ENCODE results near the gene RNF32.
"Not testable (repeated sequence)": the region's sequence is repeated elsewhere in the genome, so short reads cannot be mapped to it uniquely, and the experiment has no call there.

Gene RNF32

DNA sequence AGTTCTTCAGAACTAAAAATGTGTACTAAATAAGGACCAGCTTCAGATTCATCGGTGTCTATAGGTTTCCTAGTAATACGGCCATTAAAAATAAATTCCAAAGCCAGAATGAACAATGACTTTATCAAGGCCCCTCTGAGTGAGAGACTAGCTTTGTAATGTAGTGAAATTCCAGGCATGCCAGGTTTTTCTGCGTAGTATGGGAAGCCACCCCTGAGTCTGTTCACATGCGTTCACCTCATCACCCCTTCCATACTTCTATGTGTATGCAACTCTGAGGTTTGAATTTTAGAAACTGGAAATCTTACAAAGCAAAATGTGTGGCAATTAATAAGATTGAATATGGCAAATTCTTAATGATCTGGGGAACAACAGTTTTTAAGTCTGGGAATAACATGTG lies 24.5 kb downstream of the RNF32 start:
- DNase-seq = no peak
- in situ Hi-C loops (cut with HindIII; ENCODE audit: low pct_ligation_motif_present, low pct_unique_long_range_greater_than_20kb, low sequenced_read_pairs) = no loop called here

GRCh38 chr7:156666368-156667109 lies 26.0 kb downstream of the RNF32 start:
- in situ Hi-C loops (cut with HindIII; ENCODE audit: low pct_ligation_motif_present, low pct_unique_long_range_greater_than_20kb, low sequenced_read_pairs) = no loop called here
- DNase-seq = no peak

- in situ Hi-C loops (cut with HindIII; ENCODE audit: low pct_ligation_motif_present, low pct_unique_long_range_greater_than_20kb, low sequenced_read_pairs) = no loop called here
- no peak for DNase-seq
Observed at GRCh38 chr7:156667110-156667426, 26.5 kb downstream of the RNF32 start.

- in situ Hi-C loops (cut with HindIII; ENCODE audit: low pct_ligation_motif_present, low pct_unique_long_range_greater_than_20kb, low sequenced_read_pairs) = no loop called here
- no peak for DNase-seq
Observed at GRCh38 chr7:156668130-156668741, 27.7 kb downstream of the RNF32 start.

GRCh38 chr7:156669035-156669828 lies 28.7 kb downstream of the RNF32 start:
- in situ Hi-C loops (cut with HindIII; ENCODE audit: low pct_ligation_motif_present, low pct_unique_long_range_greater_than_20kb, low sequenced_read_pairs) = no loop called here
- no peak for DNase-seq

GRCh38 chr7:156673454-156673853 lies 32.9 kb downstream of the RNF32 start:
- no peak for DNase-seq
- in situ Hi-C loops (cut with HindIII; ENCODE audit: low pct_ligation_motif_present, low pct_unique_long_range_greater_than_20kb, low sequenced_read_pairs) = no loop called here

GRCh38 chr7:156673902-156674301 lies 33.3 kb downstream of the RNF32 start:
- in situ Hi-C loops (cut with HindIII; ENCODE audit: low pct_ligation_motif_present, low pct_unique_long_range_greater_than_20kb, low sequenced_read_pairs) = no loop called here
- no peak for DNase-seq

DNA sequence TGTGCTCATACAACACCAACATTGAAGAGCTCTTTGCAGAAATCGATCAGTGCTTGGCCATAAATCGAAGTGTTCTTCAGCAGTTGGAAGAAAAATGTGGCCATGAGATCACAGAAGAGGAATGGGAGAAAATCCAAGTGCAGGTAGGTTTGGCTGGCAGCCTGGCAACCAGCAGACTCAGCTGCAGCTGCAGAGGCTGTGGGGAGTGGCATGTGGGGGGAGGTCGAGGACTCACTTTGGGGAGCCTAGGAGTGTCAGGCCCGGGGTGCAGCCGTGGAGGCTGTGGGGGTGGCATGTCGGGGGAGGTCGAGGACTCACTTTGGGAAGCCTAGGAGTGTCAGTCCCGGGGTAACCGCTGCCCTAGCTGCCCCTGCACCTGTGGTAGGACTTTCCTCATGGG lies 35.1 kb downstream of the RNF32 start:
- no peak for DNase-seq
- in situ Hi-C loops (cut with HindIII; ENCODE audit: low pct_ligation_motif_present, low pct_unique_long_range_greater_than_20kb, low sequenced_read_pairs) = no loop called here

- in situ Hi-C loops (cut with HindIII; ENCODE audit: low pct_ligation_motif_present, low pct_unique_long_range_greater_than_20kb, low sequenced_read_pairs) = no loop called here
- DNase-seq = no peak
Observed at GRCh38 chr7:156676263-156676662, 35.7 kb downstream of the RNF32 start.

DNA sequence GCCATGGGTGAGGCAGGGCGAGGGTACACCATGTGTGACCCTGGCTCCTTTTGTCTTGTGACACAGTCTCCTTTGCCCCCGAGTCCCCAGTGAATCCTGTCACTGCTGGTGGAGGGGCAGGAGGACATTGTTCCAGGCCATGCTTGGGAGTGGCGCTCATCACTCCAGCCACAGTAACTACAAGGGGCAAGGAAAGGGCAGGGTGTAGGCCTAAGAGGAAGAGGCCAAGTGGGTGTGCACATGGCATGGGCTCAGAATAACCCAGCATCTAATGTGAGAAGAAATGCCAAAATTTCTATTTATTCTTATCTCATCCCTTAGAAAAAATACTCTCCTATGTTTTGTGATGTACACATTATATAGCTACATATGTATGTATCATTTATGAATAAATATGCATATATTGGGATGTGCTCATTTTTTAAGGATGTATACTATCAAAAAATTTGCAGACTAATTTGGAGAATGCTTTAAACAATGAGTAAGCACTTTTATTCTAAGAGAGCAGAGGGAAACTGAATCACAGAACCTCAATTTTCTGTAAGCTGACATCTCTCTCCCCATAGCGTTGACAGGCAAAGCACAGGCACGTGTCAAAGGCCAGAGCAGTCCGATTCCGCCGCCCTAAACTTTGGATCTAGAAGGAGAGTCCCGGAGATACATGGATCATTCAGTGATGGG lies 36.9 kb downstream of the RNF32 start:
- DNase-seq = no peak
- in situ Hi-C loops (cut with HindIII; ENCODE audit: low pct_ligation_motif_present, low pct_unique_long_range_greater_than_20kb, low sequenced_read_pairs) = no loop called here

DNA sequence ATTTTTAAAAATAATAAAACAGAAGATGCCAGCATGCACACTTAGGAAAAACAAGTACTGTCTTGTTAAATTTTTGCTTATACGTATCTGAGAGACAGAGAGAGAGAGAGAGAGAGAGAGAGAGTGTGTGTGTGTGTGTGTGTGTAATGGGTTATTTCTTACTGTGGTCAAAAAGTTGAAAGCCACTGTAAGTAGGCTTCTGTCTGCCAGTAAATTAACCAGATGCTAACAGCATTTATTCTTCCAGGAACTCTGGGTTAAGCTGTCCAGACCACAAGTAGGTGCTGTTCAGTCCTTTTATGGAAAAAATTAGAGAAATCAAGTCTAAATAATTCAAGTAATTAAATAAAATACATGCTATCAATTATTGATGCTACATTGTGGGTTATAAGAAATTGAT lies 39.7 kb downstream of the RNF32 start:
- in situ Hi-C loops (cut with HindIII; ENCODE audit: low pct_ligation_motif_present, low pct_unique_long_range_greater_than_20kb, low sequenced_read_pairs) = no loop called here
- DNase-seq = no peak

DNA sequence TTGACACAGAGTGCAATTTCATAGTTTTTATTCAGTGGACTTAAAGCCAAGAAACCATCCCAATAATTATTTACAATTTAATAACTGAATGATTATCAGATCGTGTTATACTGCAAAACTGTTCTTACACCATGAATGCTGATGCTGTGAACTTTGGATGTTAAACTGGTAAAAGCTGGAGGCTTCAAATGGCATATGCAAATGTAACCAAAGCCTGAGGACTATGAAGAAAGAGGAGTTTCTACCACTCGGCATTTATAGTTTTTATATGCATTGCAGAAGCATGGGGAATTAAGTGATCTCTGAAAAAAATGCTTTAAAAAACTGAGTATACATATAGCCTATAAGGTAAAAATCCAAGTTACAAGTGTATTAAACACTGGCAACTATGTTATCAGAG lies 42.4 kb downstream of the RNF32 start:
- in situ Hi-C loops (cut with HindIII; ENCODE audit: low pct_ligation_motif_present, low pct_unique_long_range_greater_than_20kb, low sequenced_read_pairs) = no loop called here
- DNase-seq = no peak

- DNase-seq = no peak
- in situ Hi-C loops (cut with HindIII; ENCODE audit: low pct_ligation_motif_present, low pct_unique_long_range_greater_than_20kb, low sequenced_read_pairs) = no loop called here
Observed at GRCh38 chr7:156684251-156684650, 43.7 kb downstream of the RNF32 start.

GRCh38 chr7:156684661-156685060 lies 44.1 kb downstream of the RNF32 start:
- DNase-seq = peak; percentile 31
- in situ Hi-C loops (cut with HindIII; ENCODE audit: low pct_ligation_motif_present, low pct_unique_long_range_greater_than_20kb, low sequenced_read_pairs) = no loop called here

DNA sequence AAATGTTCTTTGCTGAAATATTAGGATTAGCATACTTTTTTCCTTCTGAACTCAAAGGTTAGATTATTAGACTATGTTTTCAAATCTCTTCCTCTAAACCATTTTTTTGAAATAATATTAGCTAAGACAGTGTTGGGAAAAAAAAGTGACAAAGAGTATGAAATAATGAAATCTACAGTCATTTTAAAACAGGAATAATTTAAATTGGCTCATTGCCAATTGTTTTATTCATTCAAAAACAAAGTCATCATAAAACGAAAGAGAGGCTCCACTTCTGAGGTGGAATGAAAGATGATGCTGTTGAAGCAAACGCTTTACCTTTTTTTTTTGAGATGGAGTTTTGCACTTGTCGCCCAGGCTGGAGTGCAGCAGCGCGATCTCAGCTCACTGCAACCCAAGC lies 51.2 kb downstream of the RNF32 start:
- in situ Hi-C loops (cut with HindIII; ENCODE audit: low pct_ligation_motif_present, low pct_unique_long_range_greater_than_20kb, low sequenced_read_pairs) = no loop called here
- DNase-seq = no peak

GRCh38 chr7:156692849-156693248 lies 52.3 kb downstream of the RNF32 start:
- in situ Hi-C loops (cut with HindIII; ENCODE audit: low pct_ligation_motif_present, low pct_unique_long_range_greater_than_20kb, low sequenced_read_pairs) = no loop called here

DNA sequence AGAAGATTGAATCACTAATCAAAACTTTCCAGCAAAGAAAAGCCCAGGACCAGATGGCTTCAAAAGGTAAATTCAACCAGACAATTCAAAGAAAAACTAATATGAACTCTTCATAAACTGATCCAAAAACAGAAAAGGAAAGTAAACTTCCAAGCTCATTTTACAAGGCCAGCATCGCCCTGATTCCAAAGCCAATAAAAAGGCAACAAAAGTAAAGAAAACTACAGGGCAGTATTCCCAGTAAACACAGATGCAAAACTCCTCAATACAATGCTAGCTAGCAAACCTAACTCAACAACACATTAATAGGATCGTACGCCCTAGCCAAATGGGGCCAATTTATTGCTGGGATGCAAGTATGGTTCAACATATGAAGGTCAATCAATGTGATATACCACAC lies 53.1 kb downstream of the RNF32 start:
- in situ Hi-C loops (cut with HindIII; ENCODE audit: low pct_ligation_motif_present, low pct_unique_long_range_greater_than_20kb, low sequenced_read_pairs) = no loop called here

More at GRCh38 chr7:156692849-156693248, 52.3 kb downstream of the RNF32 start:
- DNase-seq = no peak

GRCh38 chr7:156697283-156697682 lies 56.7 kb downstream of the RNF32 start:
- DNase-seq; in situ Hi-C loops (cut with HindIII; ENCODE audit: low pct_ligation_motif_present, low pct_unique_long_range_greater_than_20kb, low sequenced_read_pairs): not testable (repeated sequence)

More for the DNA sequence above, 53.1 kb downstream of the RNF32 start:
- DNase-seq = no peak

GRCh38 chr7:156698512-156698911 lies 57.9 kb downstream of the RNF32 start:
- in situ Hi-C loops (cut with HindIII; ENCODE audit: low pct_ligation_motif_present, low pct_unique_long_range_greater_than_20kb, low sequenced_read_pairs); DNase-seq: not testable (repeated sequence)

All from ACHN (cell line).